COLO829 (cell line): ENCODE data around the gene ALS2.
"Not testable (repeated sequence)": the region's sequence is repeated elsewhere in the genome, so short reads cannot be mapped to it uniquely, and the experiment has no call there.

Source experiments
- DNase-seq: peaks from one replicate; pipeline ENCODE4 v3.0.0; 2012; ENCODE audit warnings: low spot score

Gene ALS2

GRCh38 chr2:201793631-201794030 lies 12.9 kb upstream of the ALS2 start:
- DNase-seq = no peak

- no peak for DNase-seq
Observed at GRCh38 chr2:201790989-201791388, 10.3 kb upstream of the ALS2 start.

- no peak for DNase-seq
Observed at GRCh38 chr2:201790291-201790690, 9.6 kb upstream of the ALS2 start.

GRCh38 chr2:201789395-201789794 lies 8.7 kb upstream of the ALS2 start:
- no peak for DNase-seq

- DNase-seq = no peak
Observed at GRCh38 chr2:201788371-201788770, 7.6 kb upstream of the ALS2 start.

- DNase-seq = no peak
Observed at GRCh38 chr2:201786471-201786870, 5.7 kb upstream of the ALS2 start.

- no peak for DNase-seq
Observed at GRCh38 chr2:201785135-201785534, 4.4 kb upstream of the ALS2 start.

GRCh38 chr2:201784563-201784962 lies 3.8 kb upstream of the ALS2 start:
- no peak for DNase-seq

- no peak for DNase-seq
Observed at GRCh38 chr2:201781557-201782051, 871 bp upstream of the ALS2 start.

GRCh38 chr2:201779901-201780673 lies 646 bp downstream of the ALS2 start:
- DNase-seq = peak; percentile 6

- no peak for DNase-seq
Observed at GRCh38 chr2:201777869-201778268, 2.9 kb downstream of the ALS2 start.

GRCh38 chr2:201777043-201777442 lies 3.7 kb downstream of the ALS2 start:
- DNase-seq = no peak

- DNase-seq = no peak
Observed at GRCh38 chr2:201775326-201775725, 5.4 kb downstream of the ALS2 start.

- no peak for DNase-seq
Observed at GRCh38 chr2:201774546-201774945, 6.2 kb downstream of the ALS2 start.

- DNase-seq = no peak
Observed at GRCh38 chr2:201773990-201774389, 6.7 kb downstream of the ALS2 start.

GRCh38 chr2:201769666-201770373 lies 10.9 kb downstream of the ALS2 start:
- no peak for DNase-seq

- DNase-seq = peak; percentile 34
Observed at GRCh38 chr2:201768918-201769317, 11.8 kb downstream of the ALS2 start.

GRCh38 chr2:201765799-201766198 lies 14.9 kb downstream of the ALS2 start:
- no peak for DNase-seq

- not testable (repeated sequence) for DNase-seq
Observed at GRCh38 chr2:201764469-201764868, 16.3 kb downstream of the ALS2 start.

GRCh38 chr2:201761101-201761500 lies 19.6 kb downstream of the ALS2 start:
- no peak for DNase-seq

- DNase-seq = no peak
Observed at GRCh38 chr2:201759567-201759966, 21.2 kb downstream of the ALS2 start.

- DNase-seq = no peak
Observed at GRCh38 chr2:201758873-201759272, 21.9 kb downstream of the ALS2 start.

GRCh38 chr2:201758234-201758633 lies 22.5 kb downstream of the ALS2 start:
- DNase-seq = no peak
